SK-N-SH treated with all-trans-retinoic acid at 6 μM for 48 hours (cell line): Measurements from ENCODE around the gene EHBP1.

Experiments used
- ATAC-seq: fragments of 200-7000 bp; cut with Tn5 transposase; 3 replicates; pipeline ENCODE4 v1.9.1; 2020; ENCODE audit warnings: mild to moderate bottlenecking, moderate library complexity
- ARNTL ChIP-seq: fragments of 450-650 bp; formaldehyde crosslinking; IDR thresholded peaks from 2 replicates; pipeline ENCODE4 v1.5.0; 2020; ENCODE audit warnings: low read depth, mild to moderate bottlenecking, moderate library complexity, borderline replicate concordance
- BACH2 ChIP-seq: fragments of 250-450 bp; sonication (Bioruptor Pico); IDR thresholded peaks from 2 replicates; pipeline ENCODE4 v1.9.0; 2021; ENCODE audit warnings: mild to moderate bottlenecking, borderline replicate concordance
- CREB5 ChIP-seq: fragments of 250-450 bp; sonication (Bioruptor Pico); IDR thresholded peaks from 2 replicates; pipeline ENCODE4 v1.5.1; 2020; ENCODE audit warnings: low read depth, mild to moderate bottlenecking, moderate library complexity
- CSRNP3 ChIP-seq: fragments of 250-450 bp; sonication (Bioruptor Pico); IDR thresholded peaks from 2 replicates; pipeline ENCODE4 v1.5.1; 2021; ENCODE audit warnings: mild to moderate bottlenecking, moderate library complexity
- GLIS3 ChIP-seq: fragments of 250-450 bp; sonication (Bioruptor Pico); IDR thresholded peaks from 2 replicates; pipeline ENCODE4 v1.5.0; 2020; ENCODE audit warnings: mild to moderate bottlenecking, moderate library complexity
- OSR1 ChIP-seq: fragments of 250-450 bp; sonication (Bioruptor Pico); IDR thresholded peaks from 2 replicates; pipeline ENCODE4 v1.8.0; 2022; ENCODE audit warnings: moderate library complexity, mild to moderate bottlenecking, inconsistent platforms
- PATZ1 ChIP-seq: fragments of 250-450 bp; sonication (Bioruptor Pico); IDR thresholded peaks from 2 replicates; pipeline ENCODE4 v1.8.0; 2020; ENCODE audit warnings: mild to moderate bottlenecking, moderate library complexity, borderline replicate concordance
- POU6F1 ChIP-seq: fragments of 250-450 bp; sonication (Bioruptor Pico); IDR thresholded peaks from 2 replicates; pipeline ENCODE4 v1.8.0; 2021; ENCODE audit warnings: low read depth, mild to moderate bottlenecking, moderate library complexity, borderline replicate concordance
- PPARA ChIP-seq: fragments of 250-450 bp; sonication (Bioruptor Pico); IDR thresholded peaks from 2 replicates; pipeline ENCODE4 v1.5.0; 2020; ENCODE audit warnings: mild to moderate bottlenecking, borderline replicate concordance
- RARB ChIP-seq: fragments of 250-450 bp; sonication (Bioruptor Pico); IDR thresholded peaks from 2 replicates; pipeline ENCODE4 v1.8.0; 2021; ENCODE audit warnings: mild to moderate bottlenecking, moderate library complexity
- SNAI2 ChIP-seq: fragments of 250-450 bp; sonication (Bioruptor Pico); IDR thresholded peaks from 2 replicates; pipeline ENCODE4 v1.5.0; 2020; ENCODE audit warnings: mild to moderate bottlenecking, moderate library complexity
- TCF4 ChIP-seq: fragments of 250-450 bp; sonication (Bioruptor Pico); IDR thresholded peaks from 2 replicates; pipeline ENCODE4 v1.8.0; 2021; ENCODE audit warnings: mild to moderate bottlenecking, moderate library complexity, borderline replicate concordance
- TOX ChIP-seq: fragments of 250-450 bp; sonication (Bioruptor Pico); IDR thresholded peaks from 2 replicates; pipeline ENCODE4 v1.8.0; 2021; ENCODE audit warnings: mild to moderate bottlenecking, moderate library complexity, borderline replicate concordance
- TSHZ2 ChIP-seq: fragments of 250-450 bp; sonication (Bioruptor Pico); IDR thresholded peaks from 2 replicates; pipeline ENCODE4 v1.5.0; 2020; ENCODE audit warnings: mild to moderate bottlenecking, moderate library complexity
- ZC3H10 ChIP-seq: fragments of 250-450 bp; sonication (Bioruptor Pico); IDR thresholded peaks from 2 replicates; pipeline ENCODE4 v1.5.1; 2021; ENCODE audit warnings: mild to moderate bottlenecking, moderate library complexity
- ZFP3 ChIP-seq: fragments of 250-450 bp; sonication (Bioruptor Pico); IDR thresholded peaks from 2 replicates; pipeline ENCODE4 v1.5.0; 2020; ENCODE audit warnings: mild to moderate bottlenecking, moderate library complexity
- ZFP30 ChIP-seq: fragments of 450-650 bp; formaldehyde crosslinking; IDR thresholded peaks from 2 replicates; pipeline ENCODE4 v1.5.0; 2022; ENCODE audit warnings: mild to moderate bottlenecking, moderate library complexity
- ZNF565 ChIP-seq: fragments of 450-650 bp; formaldehyde crosslinking; conservative IDR thresholded peaks from 2 replicates; pipeline ENCODE4 v1.5.0; 2020; ENCODE audit warnings: low read depth, mild to moderate bottlenecking, moderate library complexity
- ZNF70 ChIP-seq: fragments of 450-650 bp; formaldehyde crosslinking; IDR thresholded peaks from 2 replicates; pipeline ENCODE4 v1.5.0; 2020; ENCODE audit warnings: mild to moderate bottlenecking, moderate library complexity
- ZNF8 ChIP-seq: fragments of 450-650 bp; formaldehyde crosslinking; IDR thresholded peaks from 2 replicates; pipeline ENCODE4 v1.5.0; 2020; ENCODE audit warnings: mild to moderate bottlenecking, moderate library complexity

Gene EHBP1

GRCh38 chr2:62923242-62923641 is 217.7 kb downstream of the EHBP1 start:
- TF ChIP-seq ARNTL (CRISPR knock-in tag) (no peak), OSR1 (no peak), PATZ1 (CRISPR knock-in tag) (no peak), SNAI2 (CRISPR knock-in tag) (no peak), CSRNP3 (CRISPR knock-in tag) (no peak), CREB5 (CRISPR knock-in tag) (no peak), ZNF8 (CRISPR knock-in tag) (no peak), POU6F1 (CRISPR knock-in tag) (no peak), RARB (no peak), ZFP3 (no peak), GLIS3 (no peak)
- ATAC-seq = no peak

- TF ChIP-seq ZNF565 (CRISPR knock-in tag) (no peak), BACH2 (no peak), TOX (CRISPR knock-in tag) (no peak), GLIS3 (no peak), SNAI2 (CRISPR knock-in tag) (no peak), RARB (no peak), ZFP30 (no peak), ZFP3 (no peak), TSHZ2 (CRISPR knock-in tag) (no peak), ZNF70 (CRISPR knock-in tag) (no peak), TCF4 (CRISPR knock-in tag) (no peak), ZC3H10 (CRISPR knock-in tag) (no peak), ARNTL (CRISPR knock-in tag) (no peak), CSRNP3 (CRISPR knock-in tag) (no peak), PATZ1 (CRISPR knock-in tag) (no peak), ZNF8 (CRISPR knock-in tag) (no peak), OSR1 (no peak), PPARA (CRISPR knock-in tag) (no peak), CREB5 (CRISPR knock-in tag) (no peak)
- no peak for ATAC-seq
These were observed 218.4 kb downstream of the EHBP1 start for GRCh38 chr2:62923881-62924280.
